DMS 273 (cell line): ENCODE results near the gene METTL22.

Experiments
- DNase-seq: peaks from one replicate; lab custom pipeline; 2025; ENCODE audit not compliant: unreplicated experiment; lab: John Stamatoyannopoulos, UW

The METTL22 gene

GRCh38 chr16:8594149-8594666, 27.3 kb upstream of the METTL22 start:
- DNase-seq: no peak

GRCh38 chr16:8595783-8596182, 25.7 kb upstream of the METTL22 start:
- no peak for DNase-seq

DNA sequence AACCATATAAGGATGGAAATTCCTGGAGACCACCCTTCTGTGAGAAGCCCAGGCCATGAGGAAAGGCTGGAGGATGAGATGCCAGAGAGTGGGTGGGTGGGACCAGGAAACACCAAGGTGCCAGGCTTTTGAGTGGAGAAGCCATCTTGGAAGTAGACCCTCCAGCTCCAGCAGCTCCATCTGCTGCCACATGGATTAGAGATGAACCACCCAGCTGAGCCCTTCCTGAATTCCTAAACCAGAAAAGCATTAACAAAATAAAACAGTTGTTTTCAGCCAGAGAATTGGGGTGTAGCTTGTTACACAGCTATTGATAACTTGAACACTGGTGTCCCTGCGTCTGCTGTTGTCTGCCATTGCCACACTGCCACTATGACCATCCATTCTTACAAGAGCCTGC, 24.9 kb upstream of the METTL22 start:
- no peak for DNase-seq

- no peak for DNase-seq
These were observed 21.2 kb upstream of the METTL22 start for GRCh38 chr16:8600144-8600775.

DNA sequence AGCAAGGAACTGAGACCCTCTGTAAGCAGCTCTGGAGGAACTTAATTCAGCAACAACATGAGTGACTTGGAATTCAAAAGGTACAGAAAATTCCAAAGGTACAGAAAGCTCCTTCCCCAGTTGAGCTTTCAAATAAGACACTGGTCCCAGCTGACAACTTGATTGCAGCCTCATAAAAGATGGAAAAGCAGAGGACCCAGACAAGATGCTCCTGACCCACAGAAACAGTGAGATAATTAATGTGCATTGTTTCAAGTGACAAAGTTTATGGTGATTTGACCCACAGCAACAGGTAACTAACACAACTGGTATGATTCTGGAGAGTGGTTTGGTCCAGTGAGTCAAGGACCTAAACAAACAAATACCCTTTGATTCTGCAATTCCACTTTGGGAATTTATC, 15.9 kb upstream of the METTL22 start:
- DNase-seq: no peak

DNA sequence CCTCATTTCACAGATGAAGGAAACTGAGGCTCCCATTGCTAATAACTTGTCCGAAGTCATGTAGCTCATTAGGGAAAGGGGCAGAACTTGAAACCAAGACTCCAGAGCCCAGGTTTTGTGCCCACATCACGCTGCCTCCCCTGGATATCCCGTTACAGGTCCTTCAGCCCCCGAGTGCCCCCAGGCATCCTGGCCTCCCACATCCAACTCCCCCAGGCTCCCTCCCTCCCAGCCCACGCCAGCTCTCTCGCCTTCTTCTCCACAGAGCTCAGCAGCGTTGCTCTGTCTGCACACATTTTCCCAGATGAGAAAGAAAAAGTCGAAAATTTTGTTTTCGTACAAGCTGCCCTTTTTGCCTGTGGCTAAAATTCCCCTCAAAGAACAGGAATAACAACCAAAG, 14.3 kb upstream of the METTL22 start:
- DNase-seq: no peak

DNA sequence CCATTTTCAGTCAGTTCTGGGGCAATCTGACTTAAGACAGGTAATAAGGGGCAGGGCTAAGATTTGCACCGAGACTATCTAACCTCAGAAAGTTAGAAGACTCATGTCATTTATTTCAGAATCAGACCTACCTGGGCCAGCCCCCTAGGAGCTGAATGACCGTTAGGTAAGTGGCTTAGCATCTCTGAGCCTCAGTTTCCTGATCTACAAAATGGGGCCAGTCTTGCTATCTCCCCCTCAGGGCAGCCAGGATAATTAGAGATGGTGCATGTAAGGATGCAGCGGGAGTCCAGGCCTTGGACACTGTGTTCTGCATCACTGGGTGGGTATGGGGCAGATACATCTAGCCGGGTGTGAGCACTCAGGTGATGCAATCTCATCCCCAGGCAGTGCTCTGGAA, 10.4 kb upstream of the METTL22 start:
- no peak for DNase-seq

GRCh38 chr16:8611886-8612600, 9.5 kb upstream of the METTL22 start:
- no peak for DNase-seq

GRCh38 chr16:8614435-8615029, 7.0 kb upstream of the METTL22 start:
- DNase-seq: no peak

- no peak for DNase-seq
These were observed 1.7 kb upstream of the METTL22 start for GRCh38 chr16:8619671-8620370.

- DNase-seq: no peak
These were observed 963 bp upstream of the METTL22 start for GRCh38 chr16:8620535-8620934.

DNA sequence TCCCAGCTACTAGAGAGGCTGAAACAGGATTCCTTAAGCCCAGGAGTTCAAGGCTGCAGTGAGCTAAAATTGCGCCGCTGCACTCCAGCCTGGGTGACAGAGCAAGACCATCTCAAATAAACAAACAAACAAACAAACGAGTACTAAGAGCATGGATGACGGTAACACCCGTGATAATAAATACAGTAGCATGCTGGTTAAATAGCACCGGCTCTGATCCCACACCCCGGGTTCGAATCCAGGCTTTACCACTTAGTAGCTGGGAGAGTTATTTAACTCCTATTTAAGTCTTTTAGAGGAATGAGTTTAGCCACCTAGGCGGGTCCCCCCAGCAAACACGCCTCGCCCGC, 301 bp upstream of the METTL22 start:
- no peak for DNase-seq

- DNase-seq: peak; percentile 34
These were observed 788 bp downstream of the METTL22 start for GRCh38 chr16:8622315-8622656.

DNA sequence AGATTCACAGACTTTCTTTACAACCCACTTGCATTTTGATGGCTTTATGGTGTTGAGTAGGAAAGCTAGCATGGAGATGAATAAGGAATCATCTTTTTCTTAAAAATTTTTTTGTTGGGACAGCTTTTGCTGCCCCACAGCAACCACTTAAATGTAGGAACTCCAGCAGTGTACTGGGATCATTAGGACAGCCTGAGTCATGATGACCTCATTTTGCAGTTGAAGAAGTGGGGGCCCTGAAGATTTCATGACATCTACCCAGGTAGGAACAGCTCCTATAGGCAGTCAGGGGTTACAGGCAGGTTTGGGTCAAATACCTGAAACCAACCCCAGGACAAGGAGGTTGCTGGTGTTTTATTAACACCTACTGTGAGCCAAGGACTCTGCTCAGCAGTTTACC, 2.1 kb downstream of the METTL22 start:
- DNase-seq: no peak

DNA sequence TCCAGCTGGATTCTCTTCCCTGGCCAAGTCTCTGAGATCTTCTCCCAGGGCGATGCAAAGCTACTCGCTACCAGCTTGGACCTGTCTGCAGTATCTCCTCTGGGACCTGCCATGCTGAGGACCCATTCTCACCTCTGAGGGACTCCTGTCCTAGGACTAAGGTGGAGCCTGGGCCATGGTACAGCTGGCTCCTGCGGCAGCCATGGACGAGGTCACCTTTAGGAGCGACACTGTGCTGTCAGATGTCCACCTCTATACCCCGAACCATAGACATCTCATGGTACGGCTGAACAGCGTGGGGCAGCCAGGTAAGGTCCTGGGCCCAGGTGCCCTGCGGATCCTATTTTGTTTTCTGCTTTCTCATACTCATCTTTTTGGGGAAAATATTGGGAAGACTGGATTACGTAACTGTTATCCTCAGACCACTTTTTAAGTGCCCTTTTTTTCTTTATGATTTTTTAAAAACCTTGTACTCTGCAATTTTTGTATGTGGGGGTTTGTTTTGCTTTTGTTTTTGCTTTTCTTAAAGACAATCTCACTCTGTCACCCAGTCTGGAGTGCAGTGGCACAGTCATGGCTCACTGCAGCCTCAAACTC, 4.1 kb downstream of the METTL22 start:
- DNase-seq: no peak

DNA sequence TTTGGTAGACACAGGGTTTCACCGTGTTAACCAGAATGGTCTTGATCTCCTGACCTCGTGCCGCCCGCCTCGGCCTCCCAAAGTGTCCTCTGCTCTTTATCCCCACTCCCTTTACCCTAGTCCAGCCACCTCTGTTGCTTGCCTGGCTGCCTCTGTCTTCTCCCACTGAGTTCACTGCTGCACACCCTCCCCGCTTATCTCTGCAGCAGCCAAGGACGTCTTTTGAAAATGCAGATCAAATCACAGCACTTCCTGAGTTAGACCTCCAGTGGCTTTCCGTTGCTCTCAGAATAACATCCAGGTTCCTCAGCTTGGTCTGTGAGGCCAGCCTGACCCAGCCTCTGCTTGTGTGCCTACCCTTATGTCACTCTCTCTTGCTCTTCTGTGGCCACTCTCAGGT, 5.4 kb downstream of the METTL22 start:
- no peak for DNase-seq

- DNase-seq: no peak
These were observed 6.0 kb downstream of the METTL22 start for GRCh38 chr16:8627456-8627855.

- DNase-seq: no peak
These were observed 7.7 kb downstream of the METTL22 start for GRCh38 chr16:8628981-8629725.

- DNase-seq: no peak
These were observed 8.9 kb downstream of the METTL22 start for GRCh38 chr16:8630255-8630953.

GRCh38 chr16:8631373-8631772, 9.9 kb downstream of the METTL22 start:
- DNase-seq: no peak
